Forelimb muscle (tissue), 1 donor: ENCODE measurements around the gene ZNF138. TPM values are rescaled to one million over a fixed set of nuclear protein-coding genes. Genes with fewer than 3 reads are reported as not detected.
"Not testable (repeated sequence)": the region's sequence is repeated elsewhere in the genome, so short reads cannot be mapped to it uniquely, and the experiment has no call there.

Source experiments
- DNase-seq: peaks from one replicate; pipeline ENCODE4 v3.0.0-alpha.2; 2013; ENCODE audit warnings: low read depth
- polyA plus RNA-seq: library from polyadenylated mRNA; unstranded; fragments of 120-200 nt; gene quantifications from one replicate; pipeline ENCODE4 v1.2.1, GENCODE V29; 2013; ENCODE audit not compliant: insufficient read length

ZNF138 gene
- polyA plus RNA-seq, 1 donor = 11.5 TPM

DNA sequence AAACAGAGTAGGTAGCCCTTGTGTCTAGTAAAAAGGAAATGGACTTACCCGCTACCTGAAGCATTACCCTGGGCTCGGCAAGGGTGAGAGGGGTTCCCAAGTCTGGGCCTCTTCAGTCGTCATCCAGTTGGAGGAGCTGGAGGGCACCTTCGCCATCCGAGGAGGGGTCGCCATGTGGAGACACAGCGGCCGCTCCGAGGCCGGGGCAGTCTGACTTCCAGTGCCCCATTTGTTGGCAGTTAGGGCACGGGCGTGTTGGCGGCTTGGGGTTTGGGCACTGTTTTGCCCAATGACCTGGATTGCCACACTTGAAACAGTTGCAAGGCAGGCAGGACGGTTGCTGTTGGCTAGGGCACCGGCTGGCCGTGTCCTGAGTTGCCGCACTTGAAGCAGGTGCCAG, 43.8 kb downstream of the ZNF138 start:
- not testable (repeated sequence) for DNase-seq

DNA sequence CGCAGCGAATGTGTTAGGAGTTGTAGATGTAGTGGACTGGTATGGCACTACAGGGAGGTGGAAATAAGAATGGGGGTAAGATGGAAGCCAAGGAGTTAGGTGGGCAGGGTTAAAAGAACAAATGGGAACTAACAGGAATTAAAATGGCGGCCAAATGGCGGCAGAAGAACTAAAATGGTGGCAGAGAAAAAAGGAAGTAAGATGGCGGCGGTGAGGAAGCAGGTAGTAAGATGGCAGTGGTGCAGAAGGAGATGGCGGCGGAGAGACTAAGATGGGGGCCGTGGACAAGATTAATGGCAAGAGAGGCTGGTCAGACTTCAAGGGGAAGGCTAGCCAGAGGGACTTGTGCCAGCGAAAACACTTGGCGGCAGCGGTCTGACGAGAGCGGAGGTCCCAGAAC, 44.5 kb downstream of the ZNF138 start:
- no peak for DNase-seq

DNA sequence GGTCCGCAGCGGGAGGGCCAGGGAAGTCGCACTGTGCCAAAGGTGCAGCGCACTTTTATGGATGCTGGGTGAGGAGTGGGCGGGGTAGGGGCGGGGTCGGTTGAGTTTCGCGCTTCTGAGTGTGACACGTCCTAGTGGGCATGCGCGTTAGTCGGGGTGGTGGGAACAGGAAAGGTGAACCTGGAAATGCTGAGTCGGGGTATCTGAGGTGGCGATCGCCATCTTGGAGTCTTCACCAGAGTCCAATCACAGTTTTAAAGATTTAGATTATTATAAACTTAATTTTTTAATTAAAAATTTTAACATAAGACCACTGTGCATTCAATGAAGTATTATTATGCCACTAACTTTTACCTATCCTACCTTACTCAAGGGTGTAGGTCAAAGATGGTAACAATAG, 45.7 kb downstream of the ZNF138 start:
- DNase-seq = no peak

DNA sequence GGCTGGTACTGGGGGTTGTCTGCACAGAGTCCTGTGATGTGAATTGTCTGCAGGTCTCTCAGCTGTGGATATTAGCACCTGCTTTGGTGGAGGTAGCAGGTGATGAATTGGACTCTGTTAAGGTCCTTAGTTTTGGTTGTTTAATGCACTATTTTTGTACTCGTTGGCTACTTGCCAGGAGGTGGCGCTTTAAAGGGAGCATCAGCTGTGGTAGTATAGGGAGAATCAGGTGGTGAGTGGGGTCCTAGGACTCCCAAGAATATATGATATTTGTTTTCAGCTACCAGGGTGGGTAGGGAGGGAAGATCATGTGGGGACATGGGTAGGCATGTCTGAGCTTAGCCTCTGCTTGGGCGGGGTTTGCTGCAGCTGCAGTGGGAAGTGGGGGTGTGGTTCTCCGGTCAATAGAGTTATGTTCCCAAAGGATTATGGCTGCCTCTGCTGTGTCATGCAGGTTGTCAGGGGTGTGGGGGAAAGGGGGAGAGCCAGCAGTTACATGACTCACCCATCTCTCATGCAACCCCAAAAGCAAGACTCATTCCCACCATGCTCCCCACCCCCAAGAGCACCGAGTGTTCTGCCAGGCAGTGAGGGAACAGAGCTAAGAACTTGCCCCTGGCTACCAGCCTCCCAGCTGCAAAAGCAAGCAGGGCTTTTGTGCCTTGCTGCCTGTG, 55.2 kb downstream of the ZNF138 start:
- no peak for DNase-seq

DNA sequence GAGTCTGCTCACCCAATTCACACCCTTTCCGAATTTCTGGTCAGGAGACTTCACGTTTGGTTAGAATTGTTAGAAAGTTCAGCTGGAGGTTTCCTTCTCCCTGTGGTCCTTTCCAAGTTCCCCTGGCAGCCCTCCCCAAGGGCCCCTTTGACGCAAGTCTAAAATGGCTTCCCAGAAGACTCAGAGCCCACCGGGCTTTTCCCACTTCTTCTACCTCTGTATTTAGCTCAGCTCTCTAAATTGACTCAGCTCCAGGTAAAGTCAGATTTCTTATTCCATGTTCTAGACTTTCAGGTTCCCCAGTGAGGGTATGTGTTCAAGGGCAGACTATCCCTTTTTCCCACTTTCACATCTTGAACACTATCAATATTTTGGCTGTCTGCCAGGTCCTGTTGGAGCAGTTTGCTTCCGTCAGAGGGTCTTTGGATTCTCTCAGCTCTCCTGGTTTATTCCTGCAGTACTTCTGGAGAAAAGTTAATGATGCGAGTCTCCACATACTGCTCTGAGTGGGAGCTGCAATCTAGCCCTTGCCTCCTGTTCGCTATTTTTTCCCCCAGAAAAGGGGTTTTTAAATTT, 55.8 kb downstream of the ZNF138 start:
- no peak for DNase-seq

DNA sequence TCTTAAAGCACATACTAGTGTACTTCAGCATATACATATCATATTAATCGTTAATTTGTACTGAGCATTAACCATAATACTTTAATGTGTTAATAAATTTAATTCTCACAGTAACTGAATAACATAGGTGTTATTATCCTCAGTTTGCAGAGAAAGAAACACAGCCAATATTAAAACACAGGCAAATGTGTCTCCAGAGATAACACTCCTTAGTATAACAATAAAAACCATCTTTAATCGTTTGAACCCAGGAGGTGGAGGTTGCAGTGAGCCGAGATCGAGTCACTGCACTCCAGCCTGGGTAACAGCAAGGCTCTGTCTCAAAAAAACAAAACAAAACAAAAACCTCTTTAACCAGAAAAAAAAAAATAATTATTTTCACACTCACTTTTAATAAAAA, 59.5 kb downstream of the ZNF138 start:
- no peak for DNase-seq

DNA sequence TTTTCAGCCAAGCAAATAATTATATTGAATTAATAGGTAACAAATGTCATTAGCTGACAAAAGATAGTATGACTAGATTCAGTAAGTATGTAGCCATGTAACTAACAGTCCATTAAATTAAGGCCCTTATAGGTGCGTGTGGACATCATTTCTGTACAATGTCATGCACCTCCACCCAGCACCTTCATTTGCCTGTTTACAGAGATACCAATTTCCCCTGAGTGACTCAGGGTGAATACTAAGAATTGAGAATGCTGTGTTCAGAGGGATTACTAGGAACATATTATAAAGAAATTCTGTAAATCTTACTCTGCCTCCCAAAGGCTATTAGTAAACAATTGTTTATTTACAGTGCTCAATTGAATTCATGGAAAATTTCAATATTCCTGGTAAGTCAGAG, 60.7 kb downstream of the ZNF138 start:
- no peak for DNase-seq

DNA sequence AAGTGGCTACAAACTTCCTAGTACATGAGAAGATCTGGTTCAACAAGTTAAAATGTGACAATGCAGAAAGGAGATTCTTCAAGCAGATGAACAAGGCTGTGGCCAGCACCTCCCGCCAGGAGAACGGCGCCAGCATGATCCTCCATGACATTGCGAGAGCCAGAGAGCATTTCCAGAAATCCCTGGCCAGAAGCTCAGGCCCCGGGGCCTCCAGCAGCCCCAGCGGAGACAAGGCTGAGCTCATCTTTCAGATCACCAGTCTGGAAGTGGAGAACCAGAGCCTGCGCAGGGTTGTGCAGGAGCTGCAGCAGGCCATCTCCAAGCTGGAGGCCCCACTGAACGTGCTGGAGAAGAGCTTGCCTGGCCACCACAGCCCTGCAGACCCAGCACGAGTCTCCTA, 68.8 kb downstream of the ZNF138 start:
- DNase-seq = no peak

DNA sequence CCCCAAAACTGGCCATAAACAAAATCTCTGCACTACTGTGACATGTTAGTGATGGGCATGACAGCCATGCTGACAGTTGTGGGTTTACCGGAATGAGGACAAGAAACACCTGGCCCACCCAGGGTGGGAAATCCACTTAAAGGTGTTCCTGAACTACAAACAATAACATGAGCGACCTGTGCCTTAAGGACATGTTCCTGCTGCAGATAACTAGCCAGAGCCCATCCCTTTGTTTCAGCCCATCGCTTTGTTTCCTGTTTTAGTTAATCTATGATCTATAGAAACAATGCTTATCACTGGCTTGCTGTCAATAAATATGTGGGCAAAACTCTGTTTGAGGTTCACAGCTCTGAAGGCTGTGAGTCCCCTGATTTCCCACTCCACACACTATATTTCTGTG, 69.3 kb downstream of the ZNF138 start:
- DNase-seq = not testable (repeated sequence)

DNA sequence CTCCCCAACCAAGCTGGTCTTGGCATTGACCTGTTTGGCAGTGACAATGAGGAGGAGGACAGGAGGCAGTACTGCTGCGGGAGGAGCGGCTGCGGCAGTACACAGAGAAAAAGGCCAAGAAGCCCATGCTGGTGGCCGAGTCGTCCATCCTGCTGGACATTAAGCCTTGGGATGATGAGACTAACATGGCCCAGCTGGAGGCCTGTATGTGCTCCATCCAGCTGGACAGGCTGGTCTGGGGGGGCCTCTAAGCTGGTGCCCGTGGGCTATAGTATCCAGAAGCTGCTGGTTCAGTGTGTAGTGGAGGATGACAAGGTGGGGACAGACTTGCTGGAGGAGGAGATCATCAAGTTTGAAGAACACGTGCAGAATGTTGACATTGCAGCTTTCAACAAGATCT, 69.7 kb downstream of the ZNF138 start:
- no peak for DNase-seq

DNA sequence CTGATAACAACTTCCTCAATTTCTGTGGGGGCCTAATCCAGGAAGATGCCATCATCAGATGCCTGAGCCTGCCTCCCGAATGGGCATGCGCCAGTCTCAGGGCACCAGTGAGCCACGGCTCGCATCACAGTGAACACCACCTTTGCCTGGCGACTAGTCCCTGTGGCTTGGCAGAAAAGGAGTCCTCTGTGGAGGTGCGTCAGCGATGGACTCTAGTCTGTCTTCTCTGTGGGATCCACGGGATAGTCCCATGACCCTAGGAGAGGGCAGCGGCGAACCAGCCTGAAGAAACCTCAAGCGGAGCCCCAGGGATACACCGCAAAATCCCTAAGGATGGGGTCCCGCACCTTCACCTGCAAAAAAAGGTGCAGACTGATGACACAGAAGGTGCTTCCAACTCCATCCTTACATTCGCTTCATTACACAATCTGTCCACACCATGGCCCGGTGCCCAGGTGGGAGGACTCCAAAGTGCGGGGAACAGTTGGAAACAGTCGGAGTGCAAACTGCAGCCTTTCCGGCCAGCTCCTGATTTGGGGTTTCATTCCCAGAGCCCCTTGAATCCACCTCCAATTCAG, 73.7 kb downstream of the ZNF138 start:
- no peak for DNase-seq

DNA sequence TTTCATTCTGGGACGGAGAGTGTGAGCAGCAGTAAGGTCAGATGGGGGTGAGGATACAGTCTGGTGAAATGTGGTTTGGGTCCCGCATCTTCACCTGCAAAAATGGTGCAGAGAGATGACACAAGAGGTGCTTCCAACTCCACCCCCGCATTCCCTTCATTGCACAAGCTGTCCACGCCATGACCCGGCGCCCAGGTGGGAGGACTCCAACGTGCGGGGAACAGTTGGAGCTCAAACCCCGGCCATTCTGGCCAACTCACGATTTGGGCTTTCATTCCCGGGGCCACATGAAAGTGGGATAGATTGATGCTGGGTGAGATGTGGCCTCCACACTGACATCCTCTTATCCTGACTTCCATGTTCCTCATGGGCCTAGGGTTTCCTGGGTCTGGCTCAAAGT, 74.3 kb downstream of the ZNF138 start:
- DNase-seq = no peak

DNA sequence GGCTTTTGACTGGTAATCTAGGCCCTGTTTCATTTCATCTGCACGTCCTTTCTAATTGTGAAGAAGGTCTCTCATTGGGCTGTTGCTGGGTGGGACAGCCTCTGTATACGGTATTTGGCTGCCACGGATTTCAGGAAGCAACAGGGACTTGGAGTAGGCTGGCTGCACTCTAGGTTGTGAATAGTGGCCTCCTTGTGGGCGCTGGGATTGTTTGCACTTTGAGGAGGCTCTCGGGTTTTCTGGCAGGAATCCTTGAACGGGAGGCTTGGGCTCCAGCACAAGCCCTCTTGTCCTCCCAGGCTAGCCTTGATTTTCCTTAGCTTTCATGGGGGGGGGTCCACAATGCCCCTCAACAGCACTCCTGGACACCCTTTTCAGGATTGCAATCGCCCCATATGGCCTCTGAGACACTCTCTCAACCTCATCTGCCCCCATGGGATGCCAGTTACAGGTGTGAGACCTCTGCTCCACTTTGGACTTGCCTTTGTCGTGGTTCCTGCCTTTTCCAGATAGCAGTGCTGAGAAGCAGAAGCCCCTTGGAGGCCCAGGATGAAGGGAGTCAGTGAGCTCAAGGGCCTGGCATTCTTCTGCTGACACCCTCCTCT, 75.0 kb downstream of the ZNF138 start:
- DNase-seq = no peak

DNA sequence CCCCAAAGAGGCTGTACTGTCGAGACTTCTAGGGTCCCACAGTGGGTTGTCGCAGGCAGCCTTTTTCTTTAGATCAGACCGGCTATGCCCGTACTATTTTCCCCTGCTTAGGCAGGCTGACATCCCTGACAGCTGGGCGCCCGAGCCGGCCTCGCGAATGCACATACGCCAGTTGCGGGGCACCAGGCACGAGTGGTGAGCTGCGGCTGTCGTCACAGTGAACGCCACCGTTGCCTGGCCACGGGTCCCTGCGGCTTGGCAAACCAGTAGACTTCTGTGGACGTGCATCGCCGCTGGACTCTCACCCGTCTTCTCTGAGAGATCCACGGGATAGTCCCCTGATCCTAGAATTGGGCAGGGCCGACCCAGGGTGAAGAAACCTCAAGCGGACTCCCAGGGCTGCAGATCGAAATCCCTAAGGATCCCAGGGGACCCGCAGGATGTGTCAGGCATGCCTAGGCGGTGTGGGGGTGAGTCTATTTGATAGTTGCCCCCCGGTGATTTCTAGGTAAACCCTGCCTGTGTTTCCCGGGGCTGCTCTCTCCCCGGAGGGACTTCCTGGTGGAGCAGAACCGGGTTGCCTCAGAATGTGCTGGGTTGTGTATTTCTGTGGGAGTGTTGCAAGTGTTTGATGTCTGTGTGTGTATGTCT, 75.8 kb downstream of the ZNF138 start:
- DNase-seq = no peak

DNA sequence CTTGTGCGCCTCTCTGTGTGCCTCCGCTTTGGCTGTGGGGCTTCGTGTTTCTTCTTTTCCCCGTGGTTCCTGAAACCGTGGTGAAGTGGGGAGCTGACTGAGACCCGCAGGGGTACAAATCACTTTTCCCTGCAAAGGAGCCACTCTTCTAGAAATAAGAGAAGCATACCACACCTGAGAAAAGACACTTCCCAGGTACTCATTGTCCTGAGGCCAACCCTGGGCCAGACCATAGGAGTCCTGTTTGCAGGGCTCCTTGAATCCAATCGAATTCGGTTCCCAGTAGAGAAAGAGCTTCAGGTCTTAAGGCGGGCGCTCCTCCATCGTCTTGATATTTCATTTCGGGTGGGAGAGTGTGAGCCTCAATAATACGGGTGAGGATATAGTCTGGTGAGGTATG, 76.4 kb downstream of the ZNF138 start:
- DNase-seq = no peak

DNA sequence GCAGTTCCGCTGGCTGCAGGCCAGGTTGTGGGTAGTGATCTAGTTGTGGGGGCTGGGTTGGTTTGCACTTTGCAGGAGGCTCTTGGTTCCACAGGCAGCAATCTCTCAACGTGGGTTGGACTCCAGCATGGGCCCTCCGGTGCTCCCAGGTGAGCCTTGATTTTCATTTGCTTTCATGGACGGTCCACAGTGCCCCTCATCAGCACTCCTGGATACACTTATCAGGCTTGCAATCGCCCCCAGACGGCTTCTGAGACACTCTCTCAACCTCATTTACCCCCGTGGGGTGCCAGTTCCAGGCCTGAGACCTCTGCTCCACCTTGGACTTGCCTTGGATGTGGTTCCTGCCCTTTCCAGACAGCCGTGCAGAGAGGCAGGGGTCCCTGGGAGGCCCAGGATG, 77.5 kb downstream of the ZNF138 start:
- DNase-seq = no peak

DNA sequence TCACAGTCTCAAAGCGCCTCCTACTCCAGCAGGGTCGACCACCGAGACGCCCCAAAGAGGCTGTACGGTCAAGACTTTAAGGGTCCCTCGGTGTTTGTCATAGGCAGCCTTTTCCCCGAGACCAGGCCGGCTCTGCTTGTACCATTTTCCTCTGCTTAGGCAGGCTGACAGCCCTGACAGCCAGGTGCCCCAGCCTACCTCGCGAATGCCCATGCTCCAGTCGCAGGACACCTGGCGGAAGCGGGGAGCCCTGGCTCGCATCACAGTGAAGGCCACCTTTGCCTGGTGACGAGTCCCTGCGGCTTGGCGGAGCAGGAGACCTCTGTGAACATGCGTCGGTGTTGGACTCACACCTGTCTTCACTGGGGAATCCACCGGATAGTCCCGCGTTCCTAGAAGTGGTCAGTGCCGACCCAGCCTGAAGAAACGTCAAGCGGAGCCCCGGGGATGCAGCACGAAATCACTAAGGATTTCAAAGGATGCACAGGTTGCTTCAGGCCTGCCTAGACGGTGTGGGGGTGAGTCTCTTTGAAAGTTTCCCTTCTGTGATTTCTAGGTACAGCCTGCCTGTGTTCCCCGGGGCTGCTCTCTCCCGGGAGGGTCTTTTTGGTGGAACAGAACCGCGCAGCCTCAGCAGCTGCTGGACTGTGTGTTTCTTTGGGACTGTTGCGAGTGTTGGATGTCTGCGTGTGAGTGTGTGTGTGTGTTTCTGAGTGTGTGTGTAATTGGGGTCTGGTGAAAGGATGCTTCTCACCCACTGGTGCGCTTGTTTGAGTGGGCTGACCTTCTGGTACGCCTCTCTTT, 78.3 kb downstream of the ZNF138 start:
- DNase-seq = no peak

DNA sequence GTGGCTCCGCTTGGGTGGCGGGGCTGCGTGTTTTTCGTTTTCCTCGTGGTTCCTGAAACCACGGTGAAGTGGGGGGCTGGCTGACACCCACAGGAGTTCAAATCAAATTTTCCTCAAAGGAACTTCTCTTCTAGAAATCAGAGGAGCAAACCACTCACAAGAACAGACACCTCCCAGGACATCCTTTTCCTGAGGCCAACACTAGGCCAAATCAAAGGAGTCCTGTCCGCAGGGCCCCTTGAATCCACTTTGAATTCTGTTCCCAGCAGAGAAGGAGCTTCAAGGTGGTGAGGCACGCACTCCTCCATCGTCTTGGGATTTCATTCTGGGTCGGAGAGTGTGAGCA, 78.9 kb downstream of the ZNF138 start:
- DNase-seq = no peak

DNA sequence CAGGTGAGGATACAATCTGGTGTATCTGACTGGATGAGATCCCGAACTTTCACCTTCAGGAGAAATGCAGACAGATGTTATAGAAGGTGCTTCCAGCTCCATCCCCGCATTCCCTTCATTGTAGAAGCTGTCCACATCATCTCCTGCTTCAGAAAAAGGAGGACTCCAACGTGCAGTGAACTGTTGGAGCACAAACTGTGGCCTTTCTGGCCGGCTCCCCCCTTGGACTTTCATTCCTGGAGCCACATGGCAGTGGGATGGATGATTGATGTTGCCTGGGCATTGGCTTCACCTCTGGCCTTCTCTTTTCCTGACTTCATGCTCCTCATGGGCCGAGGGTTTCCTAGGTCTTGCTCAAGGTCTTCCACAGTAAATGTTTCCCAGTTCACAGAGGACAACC, 79.3 kb downstream of the ZNF138 start:
- DNase-seq = no peak

DNA sequence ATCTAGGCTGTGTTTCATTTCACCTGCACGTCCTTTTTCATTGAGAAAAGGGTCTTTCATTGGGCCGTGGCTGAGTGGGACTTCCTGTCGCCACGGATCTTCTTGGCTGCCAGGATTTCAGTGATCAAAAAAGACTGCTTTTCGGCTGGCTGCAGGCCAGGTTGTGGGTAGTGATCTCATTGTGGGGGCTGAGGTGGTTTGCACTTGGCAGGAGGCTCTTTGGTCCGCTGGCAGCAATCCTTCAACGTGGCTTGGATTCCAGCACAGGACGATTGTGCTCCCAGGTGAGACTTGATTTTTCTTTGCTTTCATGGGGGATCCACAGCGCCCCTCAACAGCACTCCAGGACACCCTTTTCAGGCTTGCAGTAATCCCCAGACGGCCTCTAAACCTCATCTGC, 79.9 kb downstream of the ZNF138 start:
- no peak for DNase-seq

DNA sequence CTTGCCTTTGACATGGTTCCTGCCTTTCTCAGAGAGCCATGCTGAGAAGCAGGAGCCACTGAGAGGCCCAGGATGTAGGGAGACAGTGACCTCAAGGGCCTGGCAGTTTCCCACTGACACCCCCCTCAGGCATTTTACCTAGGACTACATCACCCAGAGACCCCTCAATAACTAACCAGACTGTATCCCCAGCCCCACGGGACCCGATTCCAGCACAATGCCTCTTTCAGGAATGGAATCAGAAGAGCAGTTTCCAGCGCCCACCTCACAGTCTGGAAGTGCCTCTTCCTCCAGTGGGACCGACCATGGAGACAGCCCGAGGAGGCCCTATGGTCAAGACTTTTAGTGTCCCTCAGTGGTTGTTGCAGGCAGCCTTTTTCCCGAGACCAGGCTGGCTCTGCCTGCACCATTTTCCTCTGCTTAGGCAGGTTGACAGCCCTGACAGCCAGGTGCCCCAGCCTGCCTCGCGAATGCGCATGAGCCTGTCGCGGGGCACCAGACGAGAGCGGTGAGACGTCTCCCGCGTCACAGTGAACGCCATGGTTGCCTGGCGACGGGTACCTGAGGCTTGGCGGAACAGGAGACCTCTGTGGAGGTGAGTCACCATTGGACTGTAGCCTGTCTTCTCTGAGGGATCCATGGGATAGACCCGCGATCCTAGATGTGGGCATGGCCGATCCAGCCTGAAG, 80.5 kb downstream of the ZNF138 start:
- DNase-seq = no peak
